ENCODE results near the gene NACA2. TPM values are rescaled to one million over a fixed set of nuclear protein-coding genes. Genes with fewer than 3 reads are reported as not detected.

The NACA2 gene
- total RNA-seq, 1 donor from 2014 or later, result not detected

GRCh38 chr17:61600621-61601020, 9.6 kb upstream of the NACA2 start:
- Histone ChIP-seq H3K27me3 (ENCODE audit: low read depth) (peaks cover 55% of the 10 kb centered on the region), H3K27ac (replicated peaks) (no peak overlapping the region), H3K9me3 (replicated peaks) (no peaks in the 10 kb centered on the region), H3K4me3 (no peak overlapping the region), H3K36me3 (no peaks in the 10 kb centered on the region), H3K4me1 (no peaks in the 10 kb centered on the region)
- no peak for DNase-seq
- no peak for TF ChIP-seq CTCF (IDR thresholded peaks at IDR 0.05; ENCODE audit: borderline replicate concordance)
- intact Hi-C loops (cut with micrococcal nuclease), result no loop called here

- H3K4me1 ChIP-seq, result no peaks in the 10 kb centered on the region
- peaks cover 65% of the 10 kb centered on the region for H3K27me3 ChIP-seq (ENCODE audit: low read depth)
- H3K36me3 ChIP-seq, result no peaks in the 10 kb centered on the region
- no peak for DNase-seq
- intact Hi-C loops (cut with micrococcal nuclease), result no loop called here
- TF ChIP-seq CTCF (IDR thresholded peaks at IDR 0.05; ENCODE audit: borderline replicate concordance), result no peak
- no peaks in the 10 kb centered on the region for H3K9me3 ChIP-seq (replicated peaks)
- no peak overlapping the region for H3K4me3 ChIP-seq
- H3K27ac ChIP-seq (replicated peaks), result no peak overlapping the region
Observed at GRCh38 chr17:61599608-61600007, 8.6 kb upstream of the NACA2 start.

GRCh38 chr17:61598014-61598413, 7.0 kb upstream of the NACA2 start:
- Histone ChIP-seq H3K9me3 (replicated peaks) (no peaks in the 10 kb centered on the region), H3K36me3 (no peaks in the 10 kb centered on the region), H3K27me3 (ENCODE audit: low read depth) (peaks cover 80% of the 10 kb centered on the region), H3K4me3 (no peak overlapping the region), H3K4me1 (no peaks in the 10 kb centered on the region), H3K27ac (replicated peaks) (no peak overlapping the region)
- DNase-seq, result no peak
- TF ChIP-seq CTCF (IDR thresholded peaks at IDR 0.05; ENCODE audit: borderline replicate concordance), result no peak
- intact Hi-C loops (cut with micrococcal nuclease), result no loop called here

GRCh38 chr17:61597607-61598006, 6.6 kb upstream of the NACA2 start:
- peaks cover 84% of the 10 kb centered on the region for H3K27me3 ChIP-seq (ENCODE audit: low read depth)
- H3K36me3 ChIP-seq, result no peaks in the 10 kb centered on the region
- intact Hi-C loops (cut with micrococcal nuclease), result no loop called here
- no peaks in the 10 kb centered on the region for H3K4me1 ChIP-seq
- TF ChIP-seq CTCF (IDR thresholded peaks at IDR 0.05; ENCODE audit: borderline replicate concordance), result no peak
- H3K27ac ChIP-seq (replicated peaks), result no peak overlapping the region
- H3K4me3 ChIP-seq, result no peak overlapping the region
- no peak for DNase-seq
- no peaks in the 10 kb centered on the region for H3K9me3 ChIP-seq (replicated peaks)

- no peaks in the 10 kb centered on the region for H3K36me3 ChIP-seq
- no peak overlapping the region for H3K27ac ChIP-seq (replicated peaks)
- no peak overlapping the region for H3K4me3 ChIP-seq
- H3K4me1 ChIP-seq, result no peaks in the 10 kb centered on the region
- H3K27me3 ChIP-seq (ENCODE audit: low read depth), result peaks cover 87% of the 10 kb centered on the region
- H3K9me3 ChIP-seq (replicated peaks), result no peaks in the 10 kb centered on the region
- DNase-seq, result no peak
- intact Hi-C loops (cut with micrococcal nuclease), result no loop called here
- TF ChIP-seq CTCF (IDR thresholded peaks at IDR 0.05; ENCODE audit: borderline replicate concordance), result no peak
Observed at GRCh38 chr17:61595418-61596186, 4.6 kb upstream of the NACA2 start.

Measured in left ventricle myocardium inferior (tissue), 1 donor.